Trophoblast cell (in vitro differentiated cells and primary cell): ENCODE data around the gene SRF.

Experiments used
- DNase-seq, 2 donors: peaks; one replicate each; pipeline ENCODE4 v3.0.0-alpha.2; 2016
- H2AFZ ChIP-seq: 2 replicates; pipeline ENCODE4 v1.6.1; 2013; ENCODE audit warnings: low read length, moderate library complexity, mild to moderate bottlenecking; ENCODE audit not compliant: insufficient read depth, poor library complexity
- H2AK5ac ChIP-seq: 2 replicates; pipeline ENCODE4 v1.6.1; 2013; ENCODE audit warnings: mild to moderate bottlenecking, low read length
- H2BK120ac ChIP-seq: 2 replicates; pipeline ENCODE4 v1.6.1; 2013; ENCODE audit warnings: low read length, mild to moderate bottlenecking, moderate library complexity; ENCODE audit not compliant: insufficient read depth, poor library complexity
- H2BK12ac ChIP-seq: 2 replicates; pipeline ENCODE4 v1.6.1; 2013; ENCODE audit warnings: mild to moderate bottlenecking, low read length, moderate library complexity
- H2BK5ac ChIP-seq: 2 replicates; pipeline ENCODE4 v1.6.1; 2013; ENCODE audit warnings: low read length, low read depth, moderate library complexity, mild to moderate bottlenecking; ENCODE audit not compliant: poor library complexity
- H3K14ac ChIP-seq: 2 replicates; pipeline ENCODE4 v1.6.1; 2013; ENCODE audit warnings: mild to moderate bottlenecking, low read length
- H3K18ac ChIP-seq: 2 replicates; pipeline ENCODE4 v1.6.1; 2013; ENCODE audit warnings: mild to moderate bottlenecking, low read length
- H3K23ac ChIP-seq: 2 replicates; pipeline ENCODE4 v1.6.1; 2013; ENCODE audit warnings: low read length
- H3K27ac ChIP-seq: 2 replicates; pipeline ENCODE4 v1.5.1; 2013; ENCODE audit warnings: low read depth, mild to moderate bottlenecking, inconsistent platforms, low read length, moderate library complexity
- H3K27me3 ChIP-seq: 2 replicates; pipeline ENCODE4 v1.6.1; 2013; ENCODE audit warnings: inconsistent platforms, mild to moderate bottlenecking, low read length, moderate library complexity; ENCODE audit not compliant: insufficient read depth
- H3K36me3 ChIP-seq, 2 experiments: 1 replicate in 1 of 2; 2 replicates in 1 of 2; pipeline ENCODE4 v1.6.1; 2013; ENCODE audit warnings: low read length in 2 of 2, mild to moderate bottlenecking in 2 of 2, moderate library complexity in 1 of 2; ENCODE audit not compliant: insufficient read depth in 2 of 2, control insufficient read depth in 1 of 2
- H3K4ac ChIP-seq: 2 replicates; pipeline ENCODE4 v1.6.1; 2013; ENCODE audit warnings: low read depth, mild to moderate bottlenecking, low read length, moderate library complexity
- H3K4me1 ChIP-seq, 2 experiments: 1 replicate in 1 of 2; 2 replicates in 1 of 2; pipeline ENCODE4 v1.6.1; 2013; ENCODE audit warnings: low read length in 2 of 2, mild to moderate bottlenecking in 2 of 2, moderate library complexity in 1 of 2; ENCODE audit not compliant: insufficient read depth in 2 of 2, control insufficient read depth in 1 of 2
- H3K4me2 ChIP-seq: 2 replicates; pipeline ENCODE4 v1.6.1; 2013; ENCODE audit warnings: inconsistent platforms, mild to moderate bottlenecking, low read length, moderate library complexity
- H3K4me3 ChIP-seq: 2 replicates; pipeline ENCODE4 v1.5.1; 2013; ENCODE audit warnings: mild to moderate bottlenecking, low read depth, low read length, inconsistent platforms
- H3K79me1 ChIP-seq: one replicate; pipeline ENCODE4 v1.6.1; 2013; ENCODE audit warnings: low read length
- H3K79me2 ChIP-seq: 2 replicates; pipeline ENCODE4 v1.6.1; 2013; ENCODE audit warnings: low read length, mild to moderate bottlenecking; ENCODE audit not compliant: control insufficient read depth, insufficient read depth, poor library complexity
- H3K9ac ChIP-seq: 2 replicates; pipeline ENCODE4 v1.6.1; 2013; ENCODE audit warnings: mild to moderate bottlenecking, low read length
- H3K9me3 ChIP-seq: 2 replicates; pipeline ENCODE4 v1.6.1; 2013; ENCODE audit warnings: low read depth, mild to moderate bottlenecking, control low read depth, inconsistent platforms, low read length; ENCODE audit not compliant: insufficient read depth
- H4K12ac ChIP-seq: 2 replicates; pipeline ENCODE4 v1.6.1; 2013; ENCODE audit warnings: low read depth, mild to moderate bottlenecking, low read length, moderate library complexity
- H4K8ac ChIP-seq: 2 replicates; pipeline ENCODE4 v1.6.1; 2013; ENCODE audit warnings: low read depth, mild to moderate bottlenecking, low read length, moderate library complexity
- H4K91ac ChIP-seq: one replicate; pipeline ENCODE4 v1.6.1; 2013; ENCODE audit warnings: low read depth, mild to moderate bottlenecking, low read length, moderate library complexity
- WGBS: extraction: QIAGEN DNeasy Blood & Tissue Kit; methylation state at CpG from one replicate; pipeline ENCODE4 v1.1.7; 2013; ENCODE audit warnings: missing lambda C conversion rate; ENCODE audit not compliant: insufficient read length, insufficient coverage; ENCODE audit errors: extremely low coverage; 5-methylcytosine and 5-hydroxymethylcytosine counted together

Gene SRF

GRCh38 chr6:43207286-43207685, 36.2 kb downstream of the SRF start:
- Histone ChIP-seq H2AFZ (no peak overlapping the region), H3K36me3 (peaks cover 5 to 10% of the 10 kb centered on the region in 2 experiments), H3K18ac (no peak overlapping the region), H3K79me2 (no peaks in the 10 kb centered on the region), H3K27me3 (no peaks in the 10 kb centered on the region), H3K79me1 (no peaks in the 10 kb centered on the region), H3K23ac (no peak overlapping the region), H2BK120ac (no peak overlapping the region), H3K27ac (no peak overlapping the region), H3K4me2 (no peak overlapping the region), H3K4me1 (no peaks in the 10 kb centered on the region), H3K9ac (no peak overlapping the region), H4K8ac (no peak overlapping the region), H2BK12ac (no peak overlapping the region), H3K4ac (no peak overlapping the region), H2AK5ac (no peak overlapping the region), H3K14ac (no peak overlapping the region), H4K12ac (no peak overlapping the region), H3K4me3 (no peak overlapping the region), H2BK5ac (no peak overlapping the region), H4K91ac (no peak overlapping the region), H3K9me3 (no peaks in the 10 kb centered on the region)
- DNase-seq = no peak
- no CpG with 5 or more reads among the region's 2 CpGs for WGBS

GRCh38 chr6:43211955-43212354, 40.9 kb downstream of the SRF start:
- Histone ChIP-seq H2BK120ac (no peak overlapping the region), H3K79me2 (no peaks in the 10 kb centered on the region), H3K4me3 (no peak overlapping the region)

GRCh38 chr6:43213431-43213830, 42.4 kb downstream of the SRF start:
- Histone ChIP-seq H3K4me1 (no peaks in the 10 kb centered on the region), H3K36me3 (peaks cover 15 to 23% of the 10 kb centered on the region in 2 experiments), H3K4ac (no peak overlapping the region), H3K18ac (no peak overlapping the region), H2BK5ac (no peak overlapping the region), H3K4me2 (no peak overlapping the region), H2BK12ac (no peak overlapping the region), H2AK5ac (no peak overlapping the region), H3K23ac (no peak overlapping the region), H3K4me3 (no peak overlapping the region), H3K9me3 (no peaks in the 10 kb centered on the region), H2BK120ac (no peak overlapping the region), H2AFZ (no peak overlapping the region), H4K91ac (no peak overlapping the region), H3K27ac (no peak overlapping the region), H3K79me1 (no peaks in the 10 kb centered on the region), H3K27me3 (no peaks in the 10 kb centered on the region), H3K9ac (no peak overlapping the region), H3K14ac (no peak overlapping the region), H4K8ac (no peak overlapping the region), H3K79me2 (no peaks in the 10 kb centered on the region), H4K12ac (no peak overlapping the region)
- no peak for DNase-seq
- no CpG with 5 or more reads among the region's 11 CpGs for WGBS

More at GRCh38 chr6:43211955-43212354, 40.9 kb downstream of the SRF start:
- H3K4me2 ChIP-seq = no peak overlapping the region
- no peak overlapping the region for H2AK5ac ChIP-seq
- no peak overlapping the region for H2BK12ac ChIP-seq
- no peak overlapping the region for H2AFZ ChIP-seq
- no peak overlapping the region for H4K8ac ChIP-seq
- no peak overlapping the region for H4K12ac ChIP-seq
- no peaks in the 10 kb centered on the region for H3K79me1 ChIP-seq
- no peak overlapping the region for H3K18ac ChIP-seq
- H3K27ac ChIP-seq = no peak overlapping the region
- no peaks in the 10 kb centered on the region for H3K9me3 ChIP-seq
- no peak overlapping the region for H3K14ac ChIP-seq
- no peak overlapping the region for H4K91ac ChIP-seq
- H2BK5ac ChIP-seq = no peak overlapping the region
- no peak overlapping the region for H3K4ac ChIP-seq
- no peak overlapping the region for H3K9ac ChIP-seq
- H3K4me1 ChIP-seq = no peaks in the 10 kb centered on the region
- peaks cover 15 to 22% of the 10 kb centered on the region in 2 experiments for H3K36me3 ChIP-seq
- no peaks in the 10 kb centered on the region for H3K27me3 ChIP-seq
- DNase-seq = no peak
- no peak overlapping the region for H3K23ac ChIP-seq
- no CpG with 5 or more reads among the region's 1 CpG for WGBS

- Histone ChIP-seq H3K36me3 (peaks cover 15 to 24% of the 10 kb centered on the region in 2 experiments), H3K23ac (no peak overlapping the region), H4K8ac (no peak overlapping the region), H2BK120ac (no peak overlapping the region), H3K9me3 (no peaks in the 10 kb centered on the region), H2AFZ (no peak overlapping the region), H2AK5ac (no peak overlapping the region), H3K4me3 (no peak overlapping the region), H3K79me1 (no peaks in the 10 kb centered on the region), H3K9ac (no peak overlapping the region), H3K14ac (no peak overlapping the region), H3K4me1 (no peaks in the 10 kb centered on the region), H2BK5ac (no peak overlapping the region), H2BK12ac (no peak overlapping the region), H4K12ac (no peak overlapping the region), H4K91ac (no peak overlapping the region), H3K18ac (no peak overlapping the region), H3K27ac (no peak overlapping the region), H3K4ac (no peak overlapping the region), H3K79me2 (no peaks in the 10 kb centered on the region), H3K27me3 (no peaks in the 10 kb centered on the region), H3K4me2 (no peak overlapping the region)
- no peak for DNase-seq
- no CpG with 5 or more reads among the region's 8 CpGs for WGBS
Observed at GRCh38 chr6:43215066-43215465, 44.0 kb downstream of the SRF start.
